ENCODE measurements around the gene SLC43A2.
"Not testable (repeated sequence)": the region's sequence is repeated elsewhere in the genome, so short reads cannot be mapped to it uniquely, and the experiment has no call there.

SLC43A2 gene

GRCh38 chr17:1539811-1540210 is 88.8 kb downstream of the SLC43A2 start:
- DNase-seq (ENCODE audit: insufficient read length) (no peak), FAIRE-seq (no peak)
- TF ChIP-seq POLR2A (IDR thresholded peaks at IDR 0.05; ENCODE audit: low read depth, low read length) (no peak), POLR2AphosphoS5 (IDR thresholded peaks at IDR 0.05; ENCODE audit: low read depth, low read length) (no peak), TAF1 (IDR thresholded peaks at IDR 0.05; ENCODE audit: borderline replicate concordance, low read depth, low read length) (no peak)

DNA sequence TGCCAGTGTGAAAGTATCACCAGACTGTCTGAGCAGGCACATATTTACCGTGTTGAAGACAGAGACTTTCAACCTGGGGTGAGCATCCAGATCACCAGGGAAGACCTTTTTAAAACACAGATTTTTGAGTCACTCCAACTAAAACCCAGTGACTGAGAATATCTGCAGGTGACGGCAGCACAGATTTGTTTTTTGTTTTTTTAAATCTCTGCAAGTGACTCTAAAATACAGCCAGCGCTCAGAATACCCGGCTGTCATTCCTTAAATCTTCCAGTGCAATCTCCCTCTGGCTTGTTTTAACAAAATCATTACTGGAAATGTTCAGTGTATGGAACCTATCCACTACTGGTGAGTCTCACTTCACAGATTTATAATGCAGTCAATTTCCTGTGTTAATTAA is 92.9 kb downstream of the SLC43A2 start:
- TF ChIP-seq POLR2AphosphoS5 (IDR thresholded peaks at IDR 0.05; ENCODE audit: low read depth, low read length) (no peak), POLR2A (IDR thresholded peaks at IDR 0.05; ENCODE audit: low read depth, low read length) (no peak), TAF1 (IDR thresholded peaks at IDR 0.05; ENCODE audit: borderline replicate concordance, low read depth, low read length) (no peak)
- DNase-seq (ENCODE audit: insufficient read length) (no peak), FAIRE-seq (no peak)

DNA sequence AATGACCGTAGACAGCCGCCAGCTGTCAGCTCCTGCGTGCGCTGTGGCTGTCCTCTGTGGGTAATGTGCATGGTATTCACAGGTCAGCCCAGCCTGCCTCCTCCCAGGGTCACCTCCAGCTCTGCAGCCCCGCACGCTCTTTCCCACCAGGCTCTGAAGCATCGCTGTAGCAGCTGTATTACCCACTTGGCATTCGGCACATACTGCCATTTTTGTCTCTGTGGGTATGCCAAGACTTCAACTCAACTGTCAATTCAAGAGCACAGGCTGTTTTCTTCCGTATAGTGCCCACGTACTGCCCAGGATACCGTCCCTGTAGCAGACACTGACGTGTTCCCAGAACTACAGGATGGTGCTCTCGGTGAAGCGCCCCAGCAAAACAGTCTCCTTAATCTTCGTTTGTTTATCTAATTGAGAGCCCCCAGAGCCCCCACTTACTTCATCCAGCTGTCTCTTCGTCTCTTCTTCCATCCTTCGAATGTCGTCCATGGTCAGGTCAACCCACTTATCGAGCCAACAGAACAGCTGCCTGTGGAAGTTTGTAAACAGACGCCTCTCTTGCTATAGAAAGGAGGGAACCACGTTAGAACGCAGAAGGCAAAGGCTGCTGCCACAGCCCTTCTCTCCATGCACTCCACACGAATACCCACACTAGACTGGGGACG is 94.8 kb downstream of the SLC43A2 start:
- FAIRE-seq (no peak), DNase-seq (ENCODE audit: insufficient read length) (no peak)
- TF ChIP-seq POLR2AphosphoS5 (IDR thresholded peaks at IDR 0.05; ENCODE audit: low read depth, low read length): no peak
- TF ChIP-seq TAF1 (IDR thresholded peaks at IDR 0.05; ENCODE audit: borderline replicate concordance, low read depth, low read length): no peak
- no peak for TF ChIP-seq POLR2A (IDR thresholded peaks at IDR 0.05; ENCODE audit: low read depth, low read length)

GRCh38 chr17:1532836-1533602 is 95.6 kb downstream of the SLC43A2 start:
- FAIRE-seq (no peak), DNase-seq (ENCODE audit: insufficient read length) (no peak)
- TF ChIP-seq POLR2A (IDR thresholded peaks at IDR 0.05; ENCODE audit: low read depth, low read length) (no peak), TAF1 (IDR thresholded peaks at IDR 0.05; ENCODE audit: borderline replicate concordance, low read depth, low read length) (no peak), POLR2AphosphoS5 (IDR thresholded peaks at IDR 0.05; ENCODE audit: low read depth, low read length) (no peak)

DNA sequence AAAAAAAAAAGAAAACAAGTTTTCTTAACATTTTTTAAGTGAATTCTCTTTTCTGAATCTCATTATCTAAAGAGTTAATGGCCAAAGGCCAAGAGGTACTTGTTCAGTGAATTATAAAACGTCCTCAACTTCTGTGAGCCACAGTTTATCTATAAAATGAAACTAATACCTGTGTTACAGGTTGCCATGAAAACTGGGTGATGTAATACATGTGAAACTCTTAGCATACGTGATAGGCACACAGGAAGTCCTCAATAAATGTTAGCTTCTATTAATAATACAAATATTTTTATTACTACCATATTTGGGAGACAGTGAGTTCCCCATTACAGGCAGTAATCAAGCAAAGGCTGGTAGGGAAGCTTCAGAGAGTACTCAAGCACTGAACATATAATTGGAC is 98.8 kb downstream of the SLC43A2 start:
- no peak for TF ChIP-seq POLR2A (IDR thresholded peaks at IDR 0.05; ENCODE audit: low read depth, low read length)
- TF ChIP-seq POLR2AphosphoS5 (IDR thresholded peaks at IDR 0.05; ENCODE audit: low read depth, low read length): no peak
- no peak for TF ChIP-seq TAF1 (IDR thresholded peaks at IDR 0.05; ENCODE audit: borderline replicate concordance, low read depth, low read length)
- DNase-seq (ENCODE audit: insufficient read length) (no peak), FAIRE-seq (no peak)

GRCh38 chr17:1526876-1527275 is 101.8 kb downstream of the SLC43A2 start:
- not testable (repeated sequence) for FAIRE-seq; DNase-seq (ENCODE audit: insufficient read length)

DNA sequence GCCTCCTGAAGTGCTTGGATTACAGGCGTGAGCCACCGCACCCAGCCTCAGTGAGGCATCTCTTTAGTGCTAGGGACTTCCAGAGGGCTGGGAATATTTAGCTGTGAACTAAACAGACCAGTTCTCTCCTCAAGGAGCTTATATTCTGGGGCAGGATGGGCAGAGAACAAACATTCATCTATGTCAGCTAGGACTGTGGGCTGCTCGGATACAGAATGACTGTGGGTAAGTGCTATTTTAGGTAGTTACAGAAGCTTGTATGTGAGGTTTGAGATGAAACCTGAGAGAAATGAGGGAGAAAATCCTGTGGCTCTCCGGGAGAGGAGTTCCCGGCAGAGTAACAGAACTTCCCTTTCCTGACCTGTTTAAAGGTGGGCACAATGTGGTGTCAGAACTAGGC is 106.0 kb downstream of the SLC43A2 start:
- TF ChIP-seq POLR2AphosphoS5 (IDR thresholded peaks at IDR 0.05; ENCODE audit: low read depth, low read length): no peak
- TF ChIP-seq TAF1 (IDR thresholded peaks at IDR 0.05; ENCODE audit: borderline replicate concordance, low read depth, low read length): no peak
- TF ChIP-seq POLR2A (IDR thresholded peaks at IDR 0.05; ENCODE audit: low read depth, low read length): no peak
- DNase-seq (ENCODE audit: insufficient read length) (no peak), FAIRE-seq (no peak)

DNA sequence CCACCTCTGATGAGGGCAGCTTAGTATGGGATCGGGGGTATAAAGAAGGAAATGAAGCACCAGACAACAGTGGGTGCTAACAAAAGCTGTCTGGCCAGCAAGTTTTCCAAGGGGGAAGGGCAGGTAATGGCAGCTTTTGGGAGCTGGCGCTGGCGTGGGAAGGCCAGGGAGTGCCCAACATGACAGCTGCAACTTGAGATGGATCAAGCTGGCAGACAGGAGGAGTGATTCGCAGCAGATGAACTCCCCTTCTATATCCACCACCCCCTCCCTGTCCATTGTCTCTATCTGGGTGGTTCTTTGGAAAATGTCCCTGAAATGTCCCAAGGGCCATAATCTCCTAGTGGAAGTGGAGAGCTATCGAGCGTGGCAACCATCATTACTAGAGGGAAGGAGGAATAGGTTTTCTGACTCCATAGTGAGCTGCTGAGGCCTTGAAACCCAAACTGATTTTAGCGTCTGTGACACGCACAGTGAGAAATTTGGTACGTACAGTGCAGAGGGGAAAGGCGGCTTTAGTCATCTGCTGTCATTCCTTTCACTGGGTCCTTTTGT is 107.5 kb downstream of the SLC43A2 start:
- DNase-seq (ENCODE audit: insufficient read length): no peak
- TF ChIP-seq POLR2A (IDR thresholded peaks at IDR 0.05; ENCODE audit: low read depth, low read length) (no peak), TAF1 (IDR thresholded peaks at IDR 0.05; ENCODE audit: borderline replicate concordance, low read depth, low read length) (no peak), POLR2AphosphoS5 (IDR thresholded peaks at IDR 0.05; ENCODE audit: low read depth, low read length) (no peak)
- FAIRE-seq: no peak

DNA sequence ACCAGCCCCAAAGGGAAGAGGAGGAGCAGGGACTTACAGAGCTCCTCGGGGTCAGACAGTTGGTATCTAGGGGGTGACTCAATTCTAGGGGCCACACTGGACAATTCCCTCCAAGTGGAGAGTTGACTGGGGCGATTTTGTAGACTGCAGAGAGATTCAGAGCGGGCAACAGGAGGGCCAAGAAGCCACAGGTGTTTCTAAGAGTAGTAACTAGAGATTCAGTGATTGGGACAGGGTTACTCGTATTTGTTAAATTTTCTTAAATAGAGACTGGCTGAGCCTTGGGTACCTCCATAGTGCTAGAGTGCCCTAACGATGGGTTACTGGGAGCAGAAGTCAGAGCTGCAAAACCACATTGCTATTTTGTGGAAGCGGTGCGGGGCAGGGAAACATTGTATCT is 109.0 kb downstream of the SLC43A2 start:
- TF ChIP-seq TAF1 (IDR thresholded peaks at IDR 0.05; ENCODE audit: borderline replicate concordance, low read depth, low read length) (no peak), POLR2AphosphoS5 (IDR thresholded peaks at IDR 0.05; ENCODE audit: low read depth, low read length) (no peak)
- FAIRE-seq: no peak
- DNase-seq (ENCODE audit: insufficient read length): no peak
